Gastroesophageal sphincter (tissue), 3 donors: ENCODE data around the gene PMM1.
"Not testable (repeated sequence)": the region's sequence is repeated elsewhere in the genome, so short reads cannot be mapped to it uniquely, and the experiment has no call there.

Experiments
- CTCF ChIP-seq, 4 experiments: fragments of 200-600 bp in 2 of 4; fragments of 450-650 bp in 2 of 4; sonication (generic) in 1 of 4; IDR thresholded peaks; one replicate each; pipeline ENCODE4 v1.5.1; 2017 to 2019; ENCODE audit warnings: antibody characterized with exemption in 4 of 4, mild to moderate bottlenecking in 2 of 4, moderate library complexity in 2 of 4
- POLR2A ChIP-seq, 2 donors: fragments of 450-650 bp; IDR thresholded peaks; one replicate each; pipeline ENCODE4 v1.6.1; 2017; ENCODE audit warnings: antibody characterized with exemption in 2 of 2, mild to moderate bottlenecking in 2 of 2, moderate library complexity in 1 of 2

- not testable (repeated sequence) for TF ChIP-seq POLR2A, CTCF (IDR thresholded peaks at IDR 0.05)
Observed at GRCh38 chr22:41572305-41572704, 17.3 kb downstream of the PMM1 start.
